Hepatocyte (in vitro differentiated cells): ENCODE measurements around the gene PLBD2.

Experiments
- EZH2 ChIP-seq: fragments of 200-600 bp; sonication (generic); IDR thresholded peaks from 2 replicates; pipeline ENCODE4 v1.6.1; 2016; ENCODE audit warnings: antibody characterized with exemption, mild to moderate bottlenecking, borderline replicate concordance
- EZH2phosphoT487 ChIP-seq: fragments of 200-600 bp; sonication (generic); IDR thresholded peaks from one replicate; pipeline ENCODE4 v1.6.1; 2018; ENCODE audit warnings: antibody characterized with exemption, mild to moderate bottlenecking, low read depth, moderate library complexity; ENCODE audit not compliant: unreplicated experiment, severe bottlenecking
- TF ChIP-seq, protein P1 (sequence below): fragments of 200-600 bp; sonication (generic); IDR thresholded peaks from 2 replicates; pipeline ENCODE4 v1.5.1; 2016; ENCODE audit warnings: antibody characterized with exemption, mild to moderate bottlenecking; ENCODE audit not compliant: poor library complexity

DNA sequence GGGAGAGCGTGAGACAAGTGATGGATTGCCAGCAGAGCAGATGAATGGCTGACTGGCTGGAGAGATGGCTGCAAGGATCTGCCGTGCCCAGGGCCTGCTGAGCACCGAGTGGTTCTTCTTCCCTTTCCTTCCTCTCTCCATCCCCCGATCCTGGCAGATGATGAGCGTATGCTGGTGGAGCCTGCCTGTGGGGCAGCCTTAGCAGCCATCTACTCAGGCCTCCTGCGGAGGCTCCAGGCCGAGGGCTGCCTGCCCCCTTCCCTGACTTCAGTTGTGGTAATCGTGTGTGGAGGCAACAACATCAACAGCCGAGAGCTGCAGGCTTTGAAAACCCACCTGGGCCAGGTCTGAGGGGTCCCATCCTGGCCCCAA, 79.3 kb downstream of the PLBD2 start:
- TF ChIP-seq, protein P1, sequence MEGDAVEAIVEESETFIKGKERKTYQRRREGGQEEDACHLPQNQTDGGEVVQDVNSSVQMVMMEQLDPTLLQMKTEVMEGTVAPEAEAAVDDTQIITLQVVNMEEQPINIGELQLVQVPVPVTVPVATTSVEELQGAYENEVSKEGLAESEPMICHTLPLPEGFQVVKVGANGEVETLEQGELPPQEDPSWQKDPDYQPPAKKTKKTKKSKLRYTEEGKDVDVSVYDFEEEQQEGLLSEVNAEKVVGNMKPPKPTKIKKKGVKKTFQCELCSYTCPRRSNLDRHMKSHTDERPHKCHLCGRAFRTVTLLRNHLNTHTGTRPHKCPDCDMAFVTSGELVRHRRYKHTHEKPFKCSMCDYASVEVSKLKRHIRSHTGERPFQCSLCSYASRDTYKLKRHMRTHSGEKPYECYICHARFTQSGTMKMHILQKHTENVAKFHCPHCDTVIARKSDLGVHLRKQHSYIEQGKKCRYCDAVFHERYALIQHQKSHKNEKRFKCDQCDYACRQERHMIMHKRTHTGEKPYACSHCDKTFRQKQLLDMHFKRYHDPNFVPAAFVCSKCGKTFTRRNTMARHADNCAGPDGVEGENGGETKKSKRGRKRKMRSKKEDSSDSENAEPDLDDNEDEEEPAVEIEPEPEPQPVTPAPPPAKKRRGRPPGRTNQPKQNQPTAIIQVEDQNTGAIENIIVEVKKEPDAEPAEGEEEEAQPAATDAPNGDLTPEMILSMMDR, result no peak
- TF ChIP-seq EZH2 (no peak), EZH2phosphoT487 (no peak)
